ENCODE measurements around the gene WDR3.

DNA sequence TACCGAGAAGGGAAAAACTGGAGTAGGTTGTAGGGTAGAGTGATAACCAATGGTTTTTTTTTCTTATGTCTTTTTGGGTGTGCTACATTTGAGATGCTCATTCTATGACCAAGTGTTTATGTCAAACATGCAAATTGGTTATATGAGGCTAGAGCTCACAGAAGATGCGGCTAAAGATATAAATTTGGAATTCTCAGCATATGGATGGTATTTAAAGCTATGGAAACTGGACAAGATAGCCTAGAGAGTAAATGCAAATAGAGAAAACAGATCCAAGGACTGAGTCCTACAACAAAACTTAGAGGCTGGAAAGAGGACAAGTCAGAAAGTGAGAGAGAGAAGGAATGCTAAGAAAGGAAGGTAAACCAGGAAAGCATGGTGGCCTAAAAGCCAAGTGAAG is 7.5 kb upstream of the WDR3 start:
- TF ChIP-seq EP300 (IDR thresholded peaks at IDR 0.05; ENCODE audit: low read depth) = no peak
- TF ChIP-seq, protein P1, sequence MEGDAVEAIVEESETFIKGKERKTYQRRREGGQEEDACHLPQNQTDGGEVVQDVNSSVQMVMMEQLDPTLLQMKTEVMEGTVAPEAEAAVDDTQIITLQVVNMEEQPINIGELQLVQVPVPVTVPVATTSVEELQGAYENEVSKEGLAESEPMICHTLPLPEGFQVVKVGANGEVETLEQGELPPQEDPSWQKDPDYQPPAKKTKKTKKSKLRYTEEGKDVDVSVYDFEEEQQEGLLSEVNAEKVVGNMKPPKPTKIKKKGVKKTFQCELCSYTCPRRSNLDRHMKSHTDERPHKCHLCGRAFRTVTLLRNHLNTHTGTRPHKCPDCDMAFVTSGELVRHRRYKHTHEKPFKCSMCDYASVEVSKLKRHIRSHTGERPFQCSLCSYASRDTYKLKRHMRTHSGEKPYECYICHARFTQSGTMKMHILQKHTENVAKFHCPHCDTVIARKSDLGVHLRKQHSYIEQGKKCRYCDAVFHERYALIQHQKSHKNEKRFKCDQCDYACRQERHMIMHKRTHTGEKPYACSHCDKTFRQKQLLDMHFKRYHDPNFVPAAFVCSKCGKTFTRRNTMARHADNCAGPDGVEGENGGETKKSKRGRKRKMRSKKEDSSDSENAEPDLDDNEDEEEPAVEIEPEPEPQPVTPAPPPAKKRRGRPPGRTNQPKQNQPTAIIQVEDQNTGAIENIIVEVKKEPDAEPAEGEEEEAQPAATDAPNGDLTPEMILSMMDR (IDR thresholded peaks at IDR 0.05) = no peak

Data from transverse colon (tissue), 3 donors.